HTERT RPE-1 (cell line): Measurements from ENCODE around the gene SLC5A2.
"Not testable (repeated sequence)": the region's sequence is repeated elsewhere in the genome, so short reads cannot be mapped to it uniquely, and the experiment has no call there.

Experiments used
- in situ Hi-C: fragments of 300-500 bp; cut with MboI; formaldehyde crosslinking; loops from 4 replicates; pipeline ENCODE4 v1.14.3; 2020; ENCODE audit warnings: low sequenced_read_pairs

Gene SLC5A2

GRCh38 chr16:31523768-31524167, 40.8 kb downstream of the SLC5A2 start:
- in situ Hi-C loops, result not testable (repeated sequence)

GRCh38 chr16:31525113-31525512, 42.2 kb downstream of the SLC5A2 start:
- in situ Hi-C loops, result no loop called here

GRCh38 chr16:31527734-31528274, 44.9 kb downstream of the SLC5A2 start, which contains the start of gene AHSP:
Gene AHSP, plus strand, starts transcription at chr16:31527900. Its CDS starts 240 bp downstream, at chr16:31528140.
- in situ Hi-C loops, result no loop called here

GRCh38 chr16:31528523-31529107, 45.7 kb downstream of the SLC5A2 start:
- in situ Hi-C loops, result no loop called here

- in situ Hi-C loops, result no loop called here
These were observed 46.4 kb downstream of the SLC5A2 start for GRCh38 chr16:31529108-31529936.

GRCh38 chr16:31529937-31530312, 47.0 kb downstream of the SLC5A2 start:
- in situ Hi-C loops, result no loop called here

GRCh38 chr16:31530405-31530804, 47.5 kb downstream of the SLC5A2 start:
- in situ Hi-C loops, result no loop called here

- in situ Hi-C loops, result no loop called here
These were observed 48.2 kb downstream of the SLC5A2 start for GRCh38 chr16:31531096-31531495.

- in situ Hi-C loops, result no loop called here
These were observed 49.2 kb downstream of the SLC5A2 start for GRCh38 chr16:31532120-31532519.

- in situ Hi-C loops, result no loop called here
These were observed 50.0 kb downstream of the SLC5A2 start for GRCh38 chr16:31532896-31533295.

GRCh38 chr16:31535737-31536136, 52.8 kb downstream of the SLC5A2 start:
- in situ Hi-C loops, result no loop called here

GRCh38 chr16:31536804-31537361, 54.0 kb downstream of the SLC5A2 start:
- in situ Hi-C loops, result no loop called here

- in situ Hi-C loops, result no loop called here
These were observed 54.7 kb downstream of the SLC5A2 start for GRCh38 chr16:31537362-31538242.

- in situ Hi-C loops, result not testable (repeated sequence)
These were observed 55.3 kb downstream of the SLC5A2 start for GRCh38 chr16:31538243-31538598.

GRCh38 chr16:31539762-31540161, 56.8 kb downstream of the SLC5A2 start:
- in situ Hi-C loops, result not testable (repeated sequence)
